IMR-90 (cell line): ENCODE results near the gene STAC2. TPM values are rescaled to one million over a fixed set of nuclear protein-coding genes. Genes with fewer than 3 reads are reported as not detected.

Source experiments
- ATAC-seq: fragments of 200-7000 bp; cut with Tn5 transposase; 2 replicates; pipeline ENCODE4 v1.9.1; 2020; ENCODE audit warnings: low read depth, mild to moderate bottlenecking, moderate library complexity
- BruUV-seq: library from RNA; stranded (reverse); fragments of 400-500 nt; replicated peaks from 2 replicates; lab custom pipeline; 2021; lab: Mats Ljungman, UMichigan
- CTCF ChIA-PET: fragments of 300-600 bp; formaldehyde crosslinking; extraction: SDS; loops from one replicate; lab custom pipeline; 2021; ENCODE audit warnings: antibody characterized with exemption; lab: Yijun Ruan, JAX
- POLR2A ChIA-PET: fragments of 300-600 bp; sonication (Branson Sonifier 250); formaldehyde crosslinking; loops from one replicate; lab custom pipeline; 2022; ENCODE audit warnings: antibody characterized with exemption; ENCODE audit not compliant: unreplicated experiment; lab: Charles Lee
- DNase-seq: peaks from one replicate; pipeline ENCODE4 v3.0.0; 2013
- H2AFZ ChIP-seq: replicated peaks from 2 replicates; pipeline ENCODE3; 2013; ENCODE audit warnings: low read length, mild to moderate bottlenecking; ENCODE audit not compliant: poor library complexity
- H2AK5ac ChIP-seq: 2 replicates; pipeline ENCODE4 v1.6.1; 2013; ENCODE audit warnings: low read depth, low read length, inconsistent platforms
- H2AK9ac ChIP-seq: replicated peaks from 2 replicates; pipeline ENCODE3; 2013; ENCODE audit warnings: mild to moderate bottlenecking, low read depth, low read length, moderate library complexity; ENCODE audit not compliant: poor library complexity
- H2BK120ac ChIP-seq: 2 replicates; pipeline ENCODE4 v1.6.1; 2013; ENCODE audit warnings: low read depth, low read length, inconsistent platforms
- H2BK15ac ChIP-seq: 3 replicates; pipeline ENCODE4 v1.6.1; 2013; ENCODE audit warnings: low read depth, low read length, inconsistent platforms
- H2BK20ac ChIP-seq: 2 replicates; pipeline ENCODE4 v1.6.1; 2013; ENCODE audit warnings: low read depth, mild to moderate bottlenecking, inconsistent platforms, low read length, moderate library complexity
- H2BK5ac ChIP-seq: 2 replicates; pipeline ENCODE4 v1.6.1; 2013; ENCODE audit warnings: mild to moderate bottlenecking, low read depth, low read length, inconsistent platforms; ENCODE audit not compliant: poor library complexity, severe bottlenecking
- H3K14ac ChIP-seq: replicated peaks from 2 replicates; pipeline ENCODE4 v1.6.1; 2013; ENCODE audit warnings: low read depth, low read length, inconsistent platforms
- H3K18ac ChIP-seq: 2 replicates; pipeline ENCODE4 v1.6.1; 2013; ENCODE audit warnings: low read depth, low read length, control low read depth
- H3K23ac ChIP-seq: 2 replicates; pipeline ENCODE4 v1.6.1; 2013; ENCODE audit warnings: low read depth, low read length, inconsistent platforms
- H3K27ac ChIP-seq: 2 replicates; pipeline ENCODE4 v1.5.1; 2013; ENCODE audit warnings: mild to moderate bottlenecking, control low read depth, low read length; ENCODE audit not compliant: insufficient read depth
- H3K27me3 ChIP-seq: 2 replicates; pipeline ENCODE4 v1.6.1; 2013; ENCODE audit warnings: low read length; ENCODE audit not compliant: control insufficient read depth, insufficient read depth
- H3K36me3 ChIP-seq: 2 replicates; pipeline ENCODE4 v1.6.1; 2013; ENCODE audit warnings: low read length, mixed read lengths; ENCODE audit not compliant: control insufficient read depth, insufficient read depth
- H3K4ac ChIP-seq: 2 replicates; pipeline ENCODE4 v1.6.1; 2013; ENCODE audit warnings: low read depth, low read length, inconsistent platforms
- H3K4me1 ChIP-seq: 2 replicates; pipeline ENCODE4 v1.6.1; 2013; ENCODE audit warnings: low read length, mixed read lengths; ENCODE audit not compliant: control insufficient read depth, insufficient read depth
- H3K4me2 ChIP-seq: 2 replicates; pipeline ENCODE4 v1.6.1; 2013; ENCODE audit warnings: low read depth, mild to moderate bottlenecking, control low read depth, low read length, moderate library complexity
- H3K4me3 ChIP-seq: 2 replicates; pipeline ENCODE4 v1.5.1; 2013; ENCODE audit warnings: low read depth, mild to moderate bottlenecking, control low read depth, low read length, moderate library complexity; ENCODE audit not compliant: insufficient read depth
- H3K56ac ChIP-seq: 2 replicates; pipeline ENCODE4 v1.6.1; 2013; ENCODE audit warnings: low read length, inconsistent platforms; ENCODE audit not compliant: insufficient read depth; ENCODE audit errors: extremely low read depth
- H3K79me1 ChIP-seq, 2 experiments: 2 replicates each; pipeline ENCODE4 v1.6.1; 2013; ENCODE audit warnings: low read length in 2 of 2, inconsistent platforms in 1 of 2, low read depth in 1 of 2
- H3K9ac ChIP-seq: 2 replicates; pipeline ENCODE4 v1.6.1; 2013; ENCODE audit warnings: low read depth, low read length, control low read depth
- H3K9me1 ChIP-seq: 2 replicates; pipeline ENCODE4 v1.6.1; 2013; ENCODE audit warnings: low read length, inconsistent platforms; ENCODE audit not compliant: insufficient read depth
- H3K9me3 ChIP-seq: 2 replicates; pipeline ENCODE4 v1.6.1; 2013; ENCODE audit warnings: low read length; ENCODE audit not compliant: control insufficient read depth, insufficient read depth
- H4K20me1 ChIP-seq: 2 replicates; pipeline ENCODE4 v1.6.1; 2013; ENCODE audit warnings: low read length, inconsistent platforms; ENCODE audit not compliant: insufficient read depth
- H4K5ac ChIP-seq: 2 replicates; pipeline ENCODE4 v1.6.1; 2013; ENCODE audit warnings: mild to moderate bottlenecking, low read depth, low read length, control low read depth
- H4K8ac ChIP-seq, 2 experiments: 2 replicates each; pipeline ENCODE4 v1.6.1; 2013; ENCODE audit warnings: low read depth in 2 of 2, low read length in 2 of 2, control low read depth in 1 of 2, inconsistent platforms in 1 of 2
- H4K91ac ChIP-seq: 2 replicates; pipeline ENCODE4 v1.6.1; 2013; ENCODE audit warnings: low read depth, low read length, inconsistent platforms; ENCODE audit not compliant: insufficient read depth
- BHLHE40 ChIP-seq: fragments of 150-350 bp; IDR thresholded peaks from 2 replicates; pipeline ENCODE4 v1.6.1; 2016; ENCODE audit warnings: mild to moderate bottlenecking, low read depth, low read length
- MAFK ChIP-seq: IDR thresholded peaks from 2 replicates; pipeline ENCODE4 v1.6.1; 2012; ENCODE audit warnings: low read depth, low read length, improper control_type of control experiment
- WGBS, 2 experiments: methylation state at CpG; one replicate each; pipeline versions ENCODE4 v1.1.5 to v1.1.7; 2013; ENCODE audit warnings: missing lambda C conversion rate in 2 of 2; ENCODE audit not compliant: insufficient read length in 1 of 2; ENCODE audit errors: extremely low coverage in 2 of 2; 5-methylcytosine and 5-hydroxymethylcytosine counted together
- dilution Hi-C: fragments of 300-500 bp; cut with HindIII; formaldehyde crosslinking; loops from one replicate; pipeline ENCODE4 v1.14.3; 2018; ENCODE audit warnings: low sequenced_read_pairs; ENCODE audit not compliant: unreplicated experiment
- in situ Hi-C: fragments of 300-500 bp; cut with MboI; formaldehyde crosslinking; loops from 3 replicates; pipeline ENCODE4 v1.14.3; 2019; ENCODE audit warnings: low sequenced_read_pairs, inconsistent platforms, mixed read lengths
- intact Hi-C: fragments of 100-400 bp; cut with micrococcal nuclease; formaldehyde crosslinking; loops from 2 replicates; pipeline ENCODE4 v1.10.0; 2022
- polyA plus RNA-seq, 3 experiments: library from polyadenylated mRNA; depleted of rRNA; stranded (reverse); fragments of >200 nt; gene quantifications; 2 replicates each; pipeline ENCODE4 v1.2.3, GENCODE V29; 2012; ENCODE audit warnings: low replicate concordance in 1 of 3
- total RNA-seq: library from RNA; depleted of rRNA; stranded (reverse); fragments of >200 nt; gene quantifications from 2 replicates; pipeline ENCODE4 v1.2.3, GENCODE V29; 2012

STAC2 gene
- total and polyA plus RNA-seq, 2 of the 4 experiments (the other 2 are of a cell fraction), result 0.02 TPM; not detected in 1

DNA sequence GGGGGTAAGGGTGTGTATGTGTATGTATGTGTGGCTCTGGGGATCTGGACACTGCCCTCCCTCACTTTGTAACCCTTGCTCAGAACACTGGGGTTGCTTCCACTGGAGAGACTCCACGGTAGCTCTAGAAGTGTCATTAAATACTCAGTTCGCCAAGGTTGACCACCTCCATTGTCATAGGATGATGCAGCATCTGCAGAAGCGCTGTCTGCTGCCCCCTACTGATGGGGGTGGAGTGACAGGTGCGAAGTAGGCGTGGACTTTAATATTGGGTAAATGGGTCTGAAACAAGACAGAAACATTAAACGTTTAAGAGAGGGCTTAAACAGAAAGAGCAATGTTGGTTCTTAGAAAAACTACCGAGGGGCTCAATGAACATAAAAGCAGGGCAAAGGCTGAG lies 35.5 kb upstream of the STAC2 start:
- Histone ChIP-seq H2BK15ac (no peak overlapping the region), H4K91ac (no peak overlapping the region), H2BK20ac (no peak overlapping the region), H3K27ac (no peak overlapping the region), H2BK120ac (no peak overlapping the region), H2AK9ac (no peak overlapping the region), H3K4ac (no peak overlapping the region), H3K4me2 (no peak overlapping the region), H4K5ac (no peak overlapping the region), H3K4me3 (no peak overlapping the region), H3K14ac (no peak overlapping the region), H3K27me3 (no peaks in the 10 kb centered on the region), H3K56ac (no peak overlapping the region), H3K9me3 (no peaks in the 10 kb centered on the region), H3K18ac (no peak overlapping the region), H3K9me1 (0 out of 2 replicates have a peak, but pooled peaks cover 6% of the 10 kb centered on the region), H4K20me1 (no peaks in the 10 kb centered on the region), H3K79me1 (no peaks in the 10 kb centered on the region), H2AK5ac (no peak overlapping the region), H3K23ac (no peak overlapping the region), H3K4me1 (no peaks in the 10 kb centered on the region), H2BK5ac (no peak overlapping the region), H2AFZ (no peak overlapping the region), H3K36me3 (peaks cover 40% of the 10 kb centered on the region), H3K9ac (no peak overlapping the region), H4K8ac (no peak overlapping the region)
- TF ChIP-seq MAFK (no peak), BHLHE40 (no peak)
- in situ Hi-C loops, result no loop called here
- dilution Hi-C loops, result no loop called here
- no TSS peak for BruUV-seq
- no peak for DNase-seq
- ATAC-seq, result no peak
- ChIA-PET POLR2A (no interaction called here), CTCF (no interaction called here)
- intact Hi-C loops, result no loop called here
- WGBS, 2 experiments, result 74% methylated on average over 4 of the region's 7 CpGs; no CpG with 5 or more reads in 1 of the 2 experiments
